GM19351 (cell line): ENCODE data around the gene MYBPC3.
"Not testable (repeated sequence)": the region's sequence is repeated elsewhere in the genome, so short reads cannot be mapped to it uniquely, and the experiment has no call there.

Experiments
- ATAC-seq: cut with Tn5 transposase; IDR thresholded peaks from one replicate; pipeline ENCODE4 v1.9.1; 2021; ENCODE audit warnings: mild to moderate bottlenecking, moderate library complexity; ENCODE audit not compliant: unreplicated experiment

MYBPC3 gene

GRCh38 chr11:47340980-47341775, 11.3 kb downstream of the MYBPC3 start:
- ATAC-seq: no peak

- no peak for ATAC-seq
These were observed 12.5 kb downstream of the MYBPC3 start for GRCh38 chr11:47340010-47340409.

- no peak for ATAC-seq
These were observed 13.9 kb downstream of the MYBPC3 start for GRCh38 chr11:47338396-47339241.

DNA sequence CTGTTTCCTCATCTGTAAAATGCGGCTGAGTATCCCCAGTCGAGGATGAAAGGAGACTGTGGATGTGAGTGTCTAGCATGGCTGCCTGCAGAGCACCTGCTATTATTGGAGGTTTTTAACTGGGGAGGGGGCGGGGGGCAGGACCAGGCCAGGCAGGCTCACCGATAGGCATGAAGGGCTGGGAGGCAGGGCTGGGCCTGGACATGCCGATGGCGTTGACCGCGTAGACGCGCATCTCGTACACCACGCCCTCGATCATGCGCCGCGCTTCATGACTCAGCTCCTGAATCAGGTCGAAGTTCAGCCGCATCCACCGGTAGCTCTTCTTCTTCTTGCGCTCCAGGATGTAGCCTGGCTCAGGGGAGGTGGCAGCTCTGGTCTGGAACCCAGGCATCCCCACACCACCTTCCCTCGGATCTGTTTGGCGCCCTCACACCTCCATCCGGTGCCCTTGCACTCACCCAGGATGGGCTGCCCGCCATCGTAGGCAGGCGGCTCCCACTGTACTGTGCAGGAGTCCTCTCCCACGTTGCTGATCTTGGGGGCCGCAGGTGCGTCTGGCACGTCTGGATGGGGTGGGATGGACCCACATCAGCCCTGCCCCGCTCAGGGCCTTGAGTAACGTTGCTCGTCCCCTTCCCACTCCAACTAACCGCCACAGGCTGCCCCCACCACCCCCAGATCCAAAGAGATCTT, 15.1 kb downstream of the MYBPC3 start:
- ATAC-seq: no peak

- no peak for ATAC-seq
These were observed 15.9 kb downstream of the MYBPC3 start for GRCh38 chr11:47336595-47336994.

GRCh38 chr11:47335733-47336132, 16.8 kb downstream of the MYBPC3 start:
- ATAC-seq: no peak

GRCh38 chr11:47334699-47335411, 17.6 kb downstream of the MYBPC3 start:
- not testable (repeated sequence) for ATAC-seq

- no peak for ATAC-seq
These were observed 18.5 kb downstream of the MYBPC3 start for GRCh38 chr11:47333886-47334443.

- no peak for ATAC-seq
These were observed 19.0 kb downstream of the MYBPC3 start for GRCh38 chr11:47333526-47333845.

- ATAC-seq: no peak
These were observed 19.5 kb downstream of the MYBPC3 start for GRCh38 chr11:47332791-47333525.

DNA sequence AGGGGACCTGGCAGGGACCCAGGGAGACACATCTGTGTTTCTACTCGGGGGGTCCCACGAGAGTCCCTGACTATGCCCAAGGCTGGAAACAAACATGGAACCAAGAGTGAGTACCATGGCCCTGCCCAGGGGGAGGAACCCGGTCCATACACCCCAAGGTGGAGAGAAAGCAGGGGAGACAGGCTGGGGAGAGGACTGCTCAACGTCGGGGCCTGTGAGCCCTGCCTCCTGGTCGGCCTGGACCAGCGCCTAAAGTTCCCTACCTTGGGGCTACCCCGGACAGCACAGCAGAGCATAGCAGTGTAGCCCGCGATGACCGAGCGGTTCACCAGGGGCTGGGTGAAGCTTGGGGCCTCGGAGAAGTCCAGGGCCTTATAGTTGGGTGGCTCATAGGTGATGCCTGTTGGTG, 20.2 kb downstream of the MYBPC3 start:
- no peak for ATAC-seq

DNA sequence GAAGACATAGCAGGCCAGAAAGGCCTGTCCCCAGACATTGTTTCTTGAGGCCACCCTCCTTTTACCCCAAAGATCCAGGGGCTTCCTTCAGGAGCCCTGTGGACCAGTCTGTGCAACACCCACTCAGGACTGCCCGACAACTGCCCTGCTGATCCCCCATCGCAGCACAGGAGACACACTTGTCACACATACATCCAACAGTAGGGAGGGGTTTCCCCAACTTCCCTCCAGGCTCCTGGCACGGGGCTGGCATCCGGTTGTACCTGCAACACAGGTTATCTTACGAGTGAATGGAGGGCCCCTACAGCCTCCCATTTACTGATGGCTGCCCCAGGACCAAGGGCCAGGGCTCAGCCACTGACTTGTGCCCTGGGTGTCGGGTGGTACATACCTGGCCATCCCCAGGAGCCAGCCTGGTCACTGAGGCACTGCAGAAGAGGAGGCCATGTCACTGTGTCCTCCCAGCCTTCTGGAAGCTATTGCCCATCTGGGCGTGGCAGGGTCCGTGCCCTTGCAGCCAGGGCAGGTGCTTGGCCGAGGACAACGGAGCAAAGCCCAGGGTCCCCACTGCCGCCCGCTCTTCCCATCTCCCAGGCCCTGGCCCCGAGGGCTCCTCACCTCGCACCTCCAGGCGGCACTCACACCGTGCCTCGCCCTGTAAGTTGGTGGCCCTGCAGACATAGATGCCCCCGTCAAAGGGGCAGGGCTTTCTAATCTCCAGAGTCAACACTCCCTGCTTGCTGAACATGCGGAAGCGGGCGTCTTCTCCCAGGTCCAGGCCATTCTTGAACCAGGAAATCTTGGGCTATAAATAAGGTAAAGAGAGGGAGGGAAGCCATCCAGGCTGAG, 20.8 kb downstream of the MYBPC3 start:
- no peak for ATAC-seq

DNA sequence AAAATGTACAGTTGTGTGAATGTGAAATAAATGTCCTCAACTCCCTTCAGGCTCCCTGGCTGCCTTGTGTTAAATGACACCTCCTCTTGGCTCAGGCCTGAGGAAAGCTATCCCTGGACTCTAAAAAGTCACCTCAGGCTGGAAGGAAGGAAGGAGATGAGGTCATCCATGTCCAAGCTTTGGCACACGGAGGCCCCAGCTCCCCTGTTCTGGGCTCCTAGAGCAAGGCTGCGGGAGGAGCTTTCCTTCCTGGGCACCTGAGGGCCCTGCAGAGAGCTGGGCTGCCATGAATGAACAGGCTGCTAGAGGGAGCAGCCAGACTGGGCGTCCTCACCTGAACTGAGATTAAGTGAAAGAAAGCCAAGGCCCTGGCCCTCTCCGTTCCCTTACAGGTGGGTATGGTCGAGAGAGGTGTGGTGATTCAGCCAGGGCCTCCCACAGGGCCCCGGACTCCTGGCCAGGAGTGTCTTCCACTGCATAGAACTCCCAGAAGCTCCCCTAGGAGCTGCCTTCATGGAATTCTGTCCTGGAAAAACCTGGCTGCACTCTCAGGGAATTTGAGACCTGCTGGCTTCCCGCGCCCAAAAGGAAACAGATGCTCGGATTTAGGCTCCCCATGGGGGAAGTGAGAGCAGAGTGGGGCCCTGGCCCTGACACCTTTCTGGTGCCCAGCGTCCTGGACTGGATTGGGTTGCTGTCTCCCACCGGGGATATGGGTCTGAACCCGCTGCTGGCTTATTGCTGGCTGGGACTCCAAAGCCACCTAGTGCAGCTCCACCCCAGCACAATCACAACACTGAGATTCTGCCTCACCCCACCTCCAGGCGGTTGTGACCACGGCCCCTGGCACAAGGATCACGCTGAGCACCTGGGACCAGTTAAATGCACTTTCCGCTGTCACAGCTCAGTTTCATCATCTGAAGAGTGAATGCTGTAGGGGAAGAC, 22.2 kb downstream of the MYBPC3 start:
- no peak for ATAC-seq

GRCh38 chr11:47329431-47329986, 23.0 kb downstream of the MYBPC3 start:
- ATAC-seq: no peak

GRCh38 chr11:47328449-47329390, 23.8 kb downstream of the MYBPC3 start:
- ATAC-seq: peak; percentile 77

DNA sequence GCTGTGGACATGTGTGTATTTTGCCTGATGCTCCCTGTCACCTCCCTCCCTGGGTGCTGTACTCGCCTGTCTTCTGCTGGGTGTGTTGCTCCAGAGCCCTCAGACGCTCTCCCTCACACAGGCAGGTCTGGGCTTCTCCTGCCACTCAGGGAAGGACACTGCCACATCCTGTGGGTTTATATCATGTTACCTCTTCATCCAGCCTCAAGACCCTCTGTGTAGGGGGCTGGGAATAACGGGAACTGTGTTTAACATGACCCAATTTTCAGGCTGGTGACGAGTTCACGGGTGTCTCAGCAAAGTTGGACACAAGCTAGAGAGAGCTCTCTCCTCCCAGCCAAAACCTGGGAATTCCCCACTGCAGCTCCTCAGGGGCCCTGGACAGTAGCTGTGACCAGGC, 24.6 kb downstream of the MYBPC3 start:
- no peak for ATAC-seq

DNA sequence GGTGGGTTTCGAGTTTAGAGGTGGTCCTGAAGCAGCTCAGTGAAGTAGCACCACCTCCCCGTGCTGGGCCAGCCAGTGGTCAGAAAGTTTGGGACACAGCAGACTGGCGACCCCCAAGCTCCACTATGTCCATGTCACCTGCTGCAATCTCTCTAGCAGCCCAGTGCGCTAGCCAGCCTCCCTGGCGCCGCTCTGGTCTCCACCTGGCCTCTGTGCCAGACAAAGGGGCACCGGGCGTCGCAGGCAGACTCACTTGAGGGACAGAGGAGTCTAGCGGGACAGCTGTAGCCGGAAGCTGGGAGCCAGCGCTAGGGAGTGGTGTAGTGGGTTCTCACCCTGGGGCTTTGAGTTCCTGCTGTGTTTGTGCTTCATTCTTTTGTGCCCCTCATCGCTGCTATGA, 25.5 kb downstream of the MYBPC3 start:
- no peak for ATAC-seq
